Gastrocnemius medialis (tissue), 4 donors: ENCODE results near the gene RPL21. TPM values are rescaled to one million over a fixed set of nuclear protein-coding genes. Genes with fewer than 3 reads are reported as not detected.

Experiments used
- ATAC-seq, 2 donors: fragments of 150-250 bp; one replicate each; pipeline ENCODE4 v1.9.1; 2016
- DNase-seq, 2 donors: peaks; one replicate each; pipeline ENCODE4 v3.0.0-alpha.2; 2019
- H3K27ac ChIP-seq, 4 donors: fragments of 200-600 bp; sonication (generic); 1 replicate in 1 of 4; 2 replicates in 3 of 4; pipeline ENCODE4 v1.5.1; 2016 to 2018; ENCODE audit warnings: mild to moderate bottlenecking in 2 of 4, moderate library complexity in 1 of 4
- H3K27me3 ChIP-seq, 3 donors: fragments of 200-600 bp; sonication (generic) in 2 of 3; 1 replicate in 1 of 3; 2 replicates in 2 of 3; pipeline versions ENCODE4 v1.5.1 to v1.6.0; 2016 to 2019; ENCODE audit warnings: mild to moderate bottlenecking in 1 of 3, moderate library complexity in 1 of 3
- H3K36me3 ChIP-seq, 2 donors: fragments of 200-600 bp; sonication (generic) in 1 of 2; one replicate each; pipeline ENCODE4 v1.5.1; 2017 to 2018
- H3K4me1 ChIP-seq, 2 donors: fragments of 200-600 bp; sonication (generic) in 1 of 2; one replicate each; pipeline ENCODE4 v1.5.1; 2016 to 2017; ENCODE audit warnings: mild to moderate bottlenecking in 2 of 2
- H3K4me3 ChIP-seq, 4 donors: fragments of 200-600 bp; sonication (generic) in 3 of 4; 1 replicate in 1 of 4; 2 replicates in 3 of 4; pipeline ENCODE4 v1.5.1; 2016 to 2019; ENCODE audit warnings: mild to moderate bottlenecking in 2 of 4
- H3K9me3 ChIP-seq, 3 donors: fragments of 200-600 bp; sonication (generic) in 2 of 3; 1 replicate in 1 of 3; 2 replicates in 2 of 3; pipeline ENCODE4 v1.5.1; 2016 to 2019
- CTCF ChIP-seq, 5 experiments: fragments of 450-650 bp in 3 of 5; fragments of 200-600 bp in 2 of 5; sonication (generic) in 2 of 5; IDR thresholded peaks in 4 of 5; conservative IDR thresholded peaks in 1 of 5; 1 replicate in 4 of 5; 2 replicates in 1 of 5; pipeline ENCODE4 v1.5.1; 2016 to 2019; ENCODE audit warnings: antibody characterized with exemption in 5 of 5, mild to moderate bottlenecking in 3 of 5, moderate library complexity in 3 of 5
- POLR2A ChIP-seq, 2 donors: fragments of 450-650 bp; IDR thresholded peaks; one replicate each; pipeline ENCODE4 v1.6.1; 2017; ENCODE audit warnings: antibody characterized with exemption in 2 of 2, mild to moderate bottlenecking in 2 of 2, moderate library complexity in 2 of 2
- in situ Hi-C, 4 donors: fragments of 200-750 bp; cut with MboI; loops; one replicate each; pipeline versions ENCODE4 v1.15.0 to v1.8.0; 2017; ENCODE audit warnings: low sequenced_read_pairs in 4 of 4
- intact Hi-C: fragments of 100-400 bp; cut with DNase I; formaldehyde crosslinking; loops from one replicate; pipeline ENCODE4 v1.15.1; 2023; ENCODE audit warnings: low total_unique reads
- total RNA-seq, 4 donors: library from RNA; depleted of rRNA; stranded (reverse); fragments of >200 nt; gene quantifications; one replicate each; pipeline versions ENCODE4 v1.1.0 to v1.2.3, GENCODE V29; 2016

RPL21 gene
- total RNA-seq, 4 donors from 2014 or later = 774 to 913 (median 796) TPM

GRCh38 chr13:27264648-27265047 is 13.3 kb downstream of the RPL21 start:
- TF ChIP-seq POLR2A (IDR thresholded peaks at IDR 0.05) (no peak), CTCF (IDR thresholded peaks at IDR 0.05 in 4 of 5, conservative IDR thresholded peaks at IDR 0.05 in 1 of 5) (no peak)
- H3K27ac ChIP-seq = peak overlapping the region in 1 of 4 donors; percentile 8
- in situ Hi-C loops = loop anchor here (25.0 kb wide), 3 partner anchors 173 to 873 kb away; partner anchors contain the start of genes LNX2 (in 3 of the 4), POLR1D (in 3 of the 4) and PAN3 (in 1 of the 4)

GRCh38 chr13:27266917-27267316 is 15.6 kb downstream of the RPL21 start:
- in situ Hi-C loops = loop anchor here (25.0 kb wide), 3 partner anchors 170 to 870 kb away; partner anchors contain the start of genes LNX2 (in 3 of the 4), POLR1D (in 3 of the 4) and PAN3 (in 1 of the 4)
- ATAC-seq = no peak
- intact Hi-C loops = loop anchor here (10.0 kb wide), 1 partner anchor 878 kb away; no protein-coding TSS in a partner anchor
- TF ChIP-seq POLR2A (IDR thresholded peaks at IDR 0.05) (no peak), CTCF (IDR thresholded peaks at IDR 0.05 in 4 of 5, conservative IDR thresholded peaks at IDR 0.05 in 1 of 5) (no peak)
- no peak overlapping the region for H3K4me3 ChIP-seq
- H3K9me3 ChIP-seq = no peaks in the 10 kb centered on the region
- H3K27me3 ChIP-seq = no peaks in the 10 kb centered on the region
- peaks cover 8 to 15% of the 10 kb centered on the region in 2 donors for H3K4me1 ChIP-seq
- DNase-seq = no peak
- no peaks in the 10 kb centered on the region for H3K36me3 ChIP-seq
- no peak overlapping the region for H3K27ac ChIP-seq

More at GRCh38 chr13:27264648-27265047, 13.3 kb downstream of the RPL21 start:
- DNase-seq (no peak), ATAC-seq (no peak)
- intact Hi-C loops = loop anchor here (10.0 kb wide), 1 partner anchor 880 kb away; no protein-coding TSS in a partner anchor
- H3K9me3 ChIP-seq = no peaks in the 10 kb centered on the region
- H3K27me3 ChIP-seq = no peaks in the 10 kb centered on the region
- H3K36me3 ChIP-seq = no peaks in the 10 kb centered on the region
- no peak overlapping the region for H3K4me3 ChIP-seq
- H3K4me1 ChIP-seq = peaks cover 4 to 21% of the 10 kb centered on the region in 2 donors

DNA sequence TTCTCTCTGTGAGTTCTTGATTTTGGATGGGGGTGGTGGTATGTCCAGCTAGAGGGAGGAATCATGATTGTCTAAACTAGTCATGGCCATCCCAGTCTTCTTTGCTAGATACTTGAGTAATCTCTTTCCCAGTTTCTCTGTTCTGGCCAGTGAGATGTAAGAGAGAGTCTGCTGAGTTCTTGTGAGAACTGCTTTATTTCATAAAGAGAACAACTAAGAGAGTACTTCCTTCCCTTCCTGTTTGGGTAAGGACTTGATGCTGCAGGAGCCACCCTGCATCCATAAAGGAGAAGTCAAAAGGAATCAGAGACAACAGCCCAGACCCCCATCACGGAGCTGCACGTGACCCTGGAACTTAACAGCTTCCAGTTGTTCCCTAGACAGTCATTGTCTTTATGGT is 16.2 kb downstream of the RPL21 start:
- intact Hi-C loops (loop anchor here (10.0 kb wide), 1 partner anchor 877 kb away; no protein-coding TSS in a partner anchor), in situ Hi-C loops (loop anchor here (25.0 kb wide), 3 partner anchors 170 to 870 kb away; partner anchors contain the start of genes LNX2 (in 3 of the 4), POLR1D (in 3 of the 4) and PAN3 (in 1 of the 4))
- Histone ChIP-seq H3K36me3 (no peaks in the 10 kb centered on the region), H3K27ac (no peak overlapping the region), H3K4me3 (no peak overlapping the region), H3K4me1 (peaks cover 8 to 13% of the 10 kb centered on the region in 2 donors), H3K9me3 (no peaks in the 10 kb centered on the region), H3K27me3 (no peaks in the 10 kb centered on the region)
- no peak for TF ChIP-seq POLR2A (IDR thresholded peaks at IDR 0.05)
- DNase-seq = no peak
- no peak for ATAC-seq

- H3K9me3 ChIP-seq = no peaks in the 10 kb centered on the region
- intact Hi-C loops (loop anchor here (10.0 kb wide), 1 partner anchor 876 kb away; no protein-coding TSS in a partner anchor), in situ Hi-C loops (loop anchor here (25.0 kb wide), 3 partner anchors 168 to 868 kb away; partner anchors contain the start of genes LNX2 (in 3 of the 4), POLR1D (in 3 of the 4) and PAN3 (in 1 of the 4))
- H3K36me3 ChIP-seq = no peaks in the 10 kb centered on the region
- DNase-seq (no peak), ATAC-seq (no peak)
- H3K4me3 ChIP-seq = no peak overlapping the region
- no peak overlapping the region for H3K27ac ChIP-seq
- peaks cover 8 to 10% of the 10 kb centered on the region in 2 donors for H3K4me1 ChIP-seq
- TF ChIP-seq CTCF (IDR thresholded peaks at IDR 0.05 in 4 of 5, conservative IDR thresholded peaks at IDR 0.05 in 1 of 5) (no peak), POLR2A (IDR thresholded peaks at IDR 0.05) (no peak)
- no peaks in the 10 kb centered on the region for H3K27me3 ChIP-seq
Measured at GRCh38 chr13:27269114-27269665, 17.8 kb downstream of the RPL21 start.
